22Rv1 (cell line): ENCODE data around the gene GRM7.

Experiments
- CTCF ChIP-seq: fragments of 450-650 bp; IDR thresholded peaks from 2 replicates; pipeline ENCODE4 v1.5.1; 2017; ENCODE audit warnings: mild to moderate bottlenecking
- ZFX ChIP-seq: fragments of 450-650 bp; IDR thresholded peaks from 2 replicates; pipeline ENCODE4 v1.6.1; 2017; ENCODE audit warnings: antibody characterized with exemption, borderline replicate concordance

DNA sequence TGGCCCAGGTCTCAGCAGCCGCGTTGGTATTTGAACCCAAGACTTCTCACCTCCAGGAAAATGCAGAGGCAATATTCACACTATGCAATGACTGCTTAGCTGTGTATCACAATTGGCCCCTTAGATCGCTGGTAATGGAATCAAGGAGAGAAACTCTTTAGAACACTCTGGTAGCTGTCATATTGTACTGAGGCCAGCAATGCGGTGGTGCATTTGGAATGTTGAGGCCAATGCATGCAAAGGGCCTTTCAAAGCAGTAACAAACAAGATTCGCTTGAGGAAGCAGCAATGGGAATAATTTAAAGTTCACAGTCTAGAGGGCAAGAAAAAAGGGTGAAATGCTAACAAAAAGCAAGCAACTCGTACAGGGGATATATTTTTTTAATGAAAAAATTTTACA, 764.1 kb downstream of the GRM7 start:
- TF ChIP-seq CTCF (no peak), ZFX (no peak)
